HG03175 (cell line): ENCODE data around the gene USP34.
A peak's percentile ranks its signal among the peaks of the same experiment; 100 is the strongest.
"Not testable (repeated sequence)": the region's sequence is repeated elsewhere in the genome, so short reads cannot be mapped to it uniquely, and the experiment has no call there.

Experiments
- ATAC-seq: cut with Tn5 transposase; IDR thresholded peaks from one replicate; pipeline ENCODE4 v1.9.1; 2021; ENCODE audit warnings: mild to moderate bottlenecking, moderate library complexity; ENCODE audit not compliant: unreplicated experiment

USP34 gene

DNA sequence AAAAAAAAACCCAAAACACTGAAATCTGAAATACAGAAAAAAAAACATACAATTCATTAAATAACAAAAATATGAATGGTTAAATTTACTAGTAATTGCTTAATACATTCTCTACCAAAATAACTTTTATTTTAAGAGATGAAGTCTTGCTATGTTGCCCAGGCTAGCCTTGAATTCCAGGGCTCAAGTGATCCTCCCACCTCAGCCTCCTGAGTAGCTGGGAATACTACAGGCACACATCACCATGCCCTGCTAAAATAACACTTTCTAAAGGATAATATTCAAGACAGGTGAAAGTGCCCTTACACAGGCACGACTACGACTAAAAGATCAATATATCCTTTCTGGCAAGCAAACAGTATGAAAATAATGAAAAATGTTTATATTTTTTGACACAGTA lies 9.5 kb downstream of the USP34 start:
- ATAC-seq: no peak

DNA sequence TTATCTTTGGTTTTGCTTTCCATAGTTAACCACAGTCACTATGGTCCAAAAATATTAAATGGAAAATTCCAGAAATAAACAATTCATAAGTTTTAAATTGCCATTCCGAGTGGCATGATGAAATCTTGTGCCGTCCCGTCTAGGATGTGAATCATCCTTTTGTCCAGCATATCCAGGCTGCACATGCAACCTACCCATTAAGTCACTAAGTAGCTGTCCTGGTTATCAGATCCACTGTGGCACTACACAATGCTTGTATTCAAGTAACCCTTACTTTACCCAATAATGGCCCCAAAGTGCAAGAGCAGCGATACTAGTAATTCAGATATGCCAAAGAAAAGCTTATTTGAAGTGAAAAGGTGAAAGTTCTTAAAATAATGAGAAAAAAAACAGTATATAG lies 10.7 kb downstream of the USP34 start:
- ATAC-seq: no peak

DNA sequence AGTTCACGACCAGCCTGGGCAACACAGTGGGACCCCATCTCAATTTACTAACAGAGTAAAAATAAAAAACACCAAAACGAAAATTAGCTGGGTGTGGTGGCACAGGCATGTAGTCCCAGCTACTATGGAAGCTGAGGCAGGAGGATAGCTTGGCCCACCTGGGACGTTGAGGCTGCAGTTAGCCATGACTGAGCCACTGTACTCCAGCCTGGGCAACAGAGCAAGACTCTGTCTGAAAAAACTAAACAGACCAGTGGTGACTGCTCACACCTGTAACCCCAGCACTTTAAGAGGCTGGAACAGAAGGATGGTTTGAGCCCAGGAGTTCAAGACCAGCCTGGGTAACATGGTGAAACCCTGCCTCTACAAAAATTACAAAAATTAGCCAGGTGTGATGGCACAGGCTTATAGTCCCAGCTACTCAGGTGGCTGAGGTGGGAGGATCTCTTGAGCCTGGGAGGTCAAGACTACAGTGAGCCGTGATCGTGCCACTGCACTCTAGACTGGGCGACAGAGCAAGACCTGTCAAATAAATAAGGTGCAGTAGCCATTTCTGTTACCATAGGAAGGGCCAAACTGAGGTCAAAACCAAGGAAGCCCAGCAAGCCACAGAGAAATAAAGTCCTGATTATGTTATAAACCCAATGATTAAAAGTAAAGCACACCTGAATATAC lies 14.0 kb downstream of the USP34 start:
- ATAC-seq: no peak

DNA sequence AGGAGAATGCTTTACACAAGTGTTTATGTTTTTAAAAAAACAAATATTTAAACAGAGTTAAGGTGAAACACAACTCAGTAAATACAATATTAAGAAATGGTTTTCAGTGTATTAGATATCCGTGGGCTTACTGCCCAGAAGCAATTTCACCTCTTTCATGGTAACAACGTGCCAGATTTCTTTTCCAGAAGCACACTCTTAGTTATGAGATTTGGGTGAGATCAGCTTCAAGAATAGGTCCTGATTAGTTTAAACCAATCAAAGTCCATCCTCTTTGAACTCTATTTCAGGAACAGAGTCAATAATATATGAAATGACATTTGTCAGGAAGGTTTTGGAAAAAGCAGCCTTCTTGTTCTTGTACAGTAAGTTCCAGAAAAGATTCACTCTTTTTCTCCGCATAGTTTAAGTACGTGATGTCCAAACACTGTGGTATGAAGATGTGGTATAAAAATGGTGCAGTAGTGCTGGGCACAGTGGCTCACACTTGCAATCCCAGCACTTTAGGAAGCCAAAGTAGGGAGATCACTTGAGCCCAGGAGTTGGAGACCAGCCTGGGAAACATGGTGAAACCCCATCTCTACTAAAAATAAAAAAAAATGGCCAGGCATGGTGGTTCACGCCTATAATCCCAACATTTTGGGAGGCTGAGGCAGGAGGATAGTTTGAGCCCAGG lies 14.7 kb downstream of the USP34 start:
- ATAC-seq: no peak

DNA sequence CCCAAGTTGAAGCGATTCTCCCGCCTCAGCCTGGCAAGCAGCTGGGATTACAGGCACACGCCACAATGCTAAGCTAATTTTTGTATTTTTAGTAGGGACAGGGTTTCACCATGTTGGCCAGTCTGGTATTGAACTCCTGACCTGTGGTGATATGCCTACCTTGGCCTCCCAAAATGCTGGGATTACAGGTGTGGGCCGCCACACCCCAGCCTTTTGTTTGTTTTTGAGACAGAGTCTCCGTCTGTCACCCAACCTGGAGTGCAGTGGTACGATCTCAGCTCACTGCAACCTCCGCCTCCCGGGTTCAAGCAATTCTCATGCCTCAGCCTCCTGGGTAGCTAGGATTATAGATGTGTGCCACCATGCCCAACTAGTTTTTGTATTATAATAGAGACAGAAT lies 15.9 kb downstream of the USP34 start:
- ATAC-seq: not testable (repeated sequence)

DNA sequence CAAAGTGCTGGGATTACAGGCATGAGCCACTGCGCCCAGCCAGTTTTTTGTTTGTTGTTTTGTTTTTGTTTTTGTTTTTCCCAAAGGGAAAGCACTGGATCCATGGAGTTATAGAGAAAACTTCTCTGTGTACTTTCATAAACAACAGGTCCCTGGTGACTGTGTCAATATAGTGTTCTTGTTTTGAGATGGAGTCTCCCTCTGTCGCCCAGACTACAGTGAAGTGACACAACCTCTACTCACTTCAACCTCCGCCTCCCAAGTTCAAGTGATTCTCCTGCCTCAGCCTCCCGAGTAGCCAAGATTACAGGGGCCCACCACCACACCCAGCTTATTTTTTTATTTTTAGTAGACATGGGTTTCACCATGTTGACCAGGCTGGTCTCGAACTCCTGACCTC lies 16.5 kb downstream of the USP34 start:
- no peak for ATAC-seq

DNA sequence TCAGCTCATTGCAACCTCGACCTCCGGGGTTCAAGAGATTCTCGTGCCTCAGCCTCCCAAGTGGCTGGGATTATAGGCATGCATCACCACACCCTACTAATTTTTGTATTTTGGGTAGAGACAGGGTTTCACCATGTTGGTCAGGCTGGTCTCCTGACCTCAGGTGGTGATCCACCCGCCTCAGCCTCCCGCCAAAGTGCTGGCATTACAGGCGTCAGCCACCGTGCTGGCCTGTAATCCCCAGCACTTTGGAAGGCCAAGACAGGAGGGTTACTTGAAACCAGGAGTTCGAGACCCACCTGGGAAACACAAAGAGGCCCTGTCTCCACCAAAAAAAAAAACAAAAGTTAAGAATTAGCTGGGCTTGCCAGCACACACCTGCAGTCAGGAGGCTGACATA lies 18.5 kb downstream of the USP34 start:
- no peak for ATAC-seq

DNA sequence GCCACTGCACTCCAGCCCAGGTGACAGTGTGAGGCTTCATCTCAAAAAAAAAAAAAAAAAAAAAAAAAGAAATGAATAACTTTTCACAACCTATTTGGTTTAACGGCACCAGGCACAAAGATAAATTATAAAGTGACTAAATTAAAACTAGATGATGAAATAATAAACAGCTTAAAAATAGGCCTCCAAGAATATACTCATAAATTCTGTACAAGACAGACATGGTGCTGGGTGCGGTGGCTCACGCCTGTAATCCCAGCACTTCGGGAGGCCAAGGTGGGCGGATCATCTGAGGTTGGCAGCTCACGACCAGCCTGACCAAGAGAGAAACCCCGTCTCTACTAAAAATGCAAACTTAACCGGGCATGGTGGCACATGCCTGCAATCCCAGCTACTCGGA lies 19.7 kb downstream of the USP34 start:
- no peak for ATAC-seq

DNA sequence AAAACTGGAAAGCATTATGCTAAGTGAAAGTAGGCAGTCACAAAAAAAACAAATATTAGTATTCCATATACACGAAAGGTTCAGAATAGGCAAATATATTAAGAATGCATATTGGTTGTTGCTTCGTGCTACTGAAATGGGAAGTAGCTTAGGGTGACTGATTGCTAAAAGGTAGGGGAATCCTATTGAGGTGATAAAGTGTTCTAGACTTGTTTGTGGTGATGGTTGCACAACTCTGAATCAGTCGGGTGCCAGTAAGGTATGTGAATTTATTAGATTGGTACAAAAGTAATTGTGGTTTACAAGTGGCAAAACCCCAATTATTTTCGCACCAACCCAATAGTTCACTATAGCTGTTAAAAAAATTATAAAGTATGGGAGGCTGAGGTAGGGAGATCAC lies 20.7 kb downstream of the USP34 start:
- ATAC-seq: no peak

DNA sequence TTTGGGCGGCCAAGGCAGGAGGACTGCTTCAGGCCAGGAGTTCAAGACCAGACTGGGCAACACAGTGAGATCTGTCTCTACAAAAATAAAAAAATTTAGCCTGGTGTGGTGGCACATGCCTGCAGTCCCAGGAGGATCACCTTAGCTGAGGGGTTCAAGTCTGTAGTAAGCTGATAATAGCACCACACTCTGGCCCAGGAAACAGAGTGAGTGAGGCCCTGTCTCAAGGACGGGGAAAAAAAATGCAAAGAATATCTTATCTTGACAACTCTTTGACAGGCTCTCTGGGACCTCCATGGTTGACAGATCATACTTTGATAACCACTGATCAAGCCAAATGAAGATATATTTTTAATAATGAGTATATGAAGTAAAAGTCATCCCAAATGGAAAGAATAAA lies 22.7 kb downstream of the USP34 start:
- no peak for ATAC-seq

DNA sequence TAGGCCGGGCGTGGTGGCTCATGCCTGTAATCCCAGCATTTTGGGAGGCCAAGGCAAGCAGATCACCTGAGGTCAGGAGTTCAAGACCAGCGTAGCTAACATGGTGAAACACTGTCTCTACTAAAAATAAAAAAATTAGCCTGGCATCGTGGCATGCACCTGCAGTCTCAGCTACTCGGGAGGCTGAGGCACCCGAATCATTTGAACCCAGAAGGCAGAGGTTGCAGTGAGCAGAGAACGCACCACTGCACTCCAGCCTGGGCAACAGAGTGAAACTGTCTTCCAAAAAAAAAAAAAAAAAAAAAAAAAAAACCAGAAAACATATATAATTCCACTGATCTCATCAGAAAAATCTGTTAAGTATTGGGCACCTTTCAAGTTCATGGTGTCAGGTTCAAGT lies 23.9 kb downstream of the USP34 start:
- ATAC-seq: not testable (repeated sequence)

DNA sequence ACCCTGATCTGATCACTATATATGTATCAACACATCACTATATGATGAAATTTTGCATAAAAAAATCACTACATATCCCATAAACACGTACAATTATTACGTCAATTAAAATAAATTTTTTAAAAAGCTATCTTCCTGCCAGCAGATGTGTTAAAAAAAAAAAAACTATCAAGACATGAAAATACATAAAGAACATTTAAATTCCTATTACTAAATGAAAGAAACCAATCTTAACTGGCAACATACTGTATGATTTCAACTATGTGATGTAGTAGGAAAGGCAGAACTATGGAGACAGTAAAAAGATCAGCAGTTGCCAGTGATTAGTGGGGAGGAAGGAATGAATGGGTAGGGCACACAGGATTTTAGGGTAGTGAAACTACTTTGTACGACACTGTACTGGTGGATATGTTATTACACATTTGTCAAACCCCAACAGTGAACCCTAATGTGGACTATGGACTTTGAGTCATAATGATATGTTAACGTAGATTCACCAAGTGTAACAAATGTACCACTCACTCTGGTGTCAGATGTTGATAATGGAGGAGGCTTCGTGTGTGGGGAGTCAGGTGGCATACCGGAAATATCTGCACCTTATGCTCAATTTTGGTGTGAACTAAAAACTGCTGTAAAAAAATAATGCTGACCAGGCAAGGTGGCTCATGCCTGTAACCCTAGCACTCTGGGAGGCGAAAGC lies 27.4 kb downstream of the USP34 start:
- peak; percentile 97 for ATAC-seq

DNA sequence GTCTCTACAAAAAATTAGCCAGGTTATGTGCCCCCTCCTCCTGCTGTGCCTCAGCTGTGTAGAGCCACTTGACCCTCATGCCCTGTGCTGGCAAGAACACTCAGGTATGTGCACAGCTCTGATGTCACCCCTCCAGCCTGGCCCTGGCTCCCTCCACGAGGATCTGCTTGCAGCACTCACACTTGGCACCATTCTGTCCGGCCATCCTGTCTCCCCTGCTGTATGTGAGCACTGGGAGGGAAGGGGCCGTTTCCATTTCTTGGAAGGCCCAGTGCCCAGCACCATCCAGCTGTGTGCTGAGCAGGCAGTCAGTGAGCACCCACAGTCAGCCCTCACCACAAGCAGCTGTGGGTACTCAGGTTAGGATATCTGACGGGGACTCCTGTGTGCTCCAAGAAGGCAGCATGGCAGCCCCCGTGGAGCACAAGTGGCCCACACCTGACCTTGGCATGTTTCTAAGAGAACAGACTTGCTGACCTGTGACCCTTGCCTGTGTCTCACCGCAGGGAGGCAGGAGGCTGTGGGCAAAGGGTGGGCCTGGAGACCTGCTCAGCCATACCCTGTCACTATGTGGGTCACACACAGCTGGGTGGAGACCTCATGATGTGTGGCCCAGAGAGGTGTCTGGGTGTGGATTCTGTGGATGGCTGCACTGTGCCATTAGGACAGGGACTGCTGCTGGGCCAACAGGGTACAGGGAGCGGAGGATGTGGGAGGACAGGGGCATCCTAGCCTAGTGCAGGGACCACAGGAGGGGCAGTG lies 31.5 kb downstream of the USP34 start:
- ATAC-seq: no peak

DNA sequence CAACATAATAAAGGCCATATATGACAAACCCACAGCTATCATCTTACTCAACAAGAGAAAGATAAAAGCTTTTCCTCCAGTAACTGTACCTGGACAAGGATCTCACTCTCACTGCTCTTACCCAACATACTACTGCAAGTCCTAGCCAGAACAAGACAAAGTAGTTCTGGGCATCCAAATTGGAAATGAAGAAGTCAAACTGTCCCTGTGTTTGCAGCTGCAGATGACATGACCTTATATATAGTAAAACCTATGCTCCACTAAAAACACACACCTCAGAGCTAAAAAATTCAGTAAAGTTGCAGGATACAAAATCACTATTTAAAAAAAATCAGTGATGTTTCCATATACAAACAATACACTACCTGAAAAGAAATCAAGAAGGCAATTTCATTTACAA lies 32.2 kb downstream of the USP34 start:
- no peak for ATAC-seq

DNA sequence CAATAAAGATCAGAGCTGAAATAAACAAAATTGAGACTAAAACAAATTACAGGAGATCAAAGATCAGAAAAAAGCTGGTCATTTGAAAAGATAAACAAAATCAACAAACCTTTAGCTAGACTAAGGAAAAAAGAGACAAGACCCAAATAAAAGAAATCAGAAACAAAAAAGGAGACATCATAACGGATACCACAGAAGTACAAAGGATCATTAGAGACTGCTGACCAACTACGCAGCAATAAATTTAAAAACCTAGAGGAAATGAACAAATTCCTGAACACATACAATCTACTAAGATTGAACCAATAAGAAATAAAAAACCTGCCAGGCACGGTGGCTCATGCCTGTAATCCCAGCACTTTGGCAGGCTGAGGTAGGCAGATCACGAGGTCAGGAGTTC lies 33.7 kb downstream of the USP34 start:
- ATAC-seq: no peak

DNA sequence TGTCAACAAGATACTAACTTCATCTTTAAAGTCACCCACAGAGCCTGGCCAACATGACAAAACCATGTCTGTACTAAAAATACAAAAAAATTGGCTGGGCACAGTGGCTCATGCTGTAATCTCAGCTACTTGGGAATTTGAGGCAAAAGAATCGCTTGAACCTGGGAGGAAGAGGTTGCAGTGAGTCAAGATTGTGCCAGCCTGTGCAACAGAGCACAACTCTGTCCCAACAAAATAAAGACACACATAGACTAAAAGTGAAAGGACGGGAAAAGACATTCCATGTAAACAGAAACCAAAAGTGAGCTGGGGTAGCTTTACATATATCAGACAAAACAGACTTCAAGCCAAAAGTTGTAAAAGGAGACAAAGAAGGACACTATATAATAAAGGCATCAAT lies 34.8 kb downstream of the USP34 start:
- no peak for ATAC-seq

DNA sequence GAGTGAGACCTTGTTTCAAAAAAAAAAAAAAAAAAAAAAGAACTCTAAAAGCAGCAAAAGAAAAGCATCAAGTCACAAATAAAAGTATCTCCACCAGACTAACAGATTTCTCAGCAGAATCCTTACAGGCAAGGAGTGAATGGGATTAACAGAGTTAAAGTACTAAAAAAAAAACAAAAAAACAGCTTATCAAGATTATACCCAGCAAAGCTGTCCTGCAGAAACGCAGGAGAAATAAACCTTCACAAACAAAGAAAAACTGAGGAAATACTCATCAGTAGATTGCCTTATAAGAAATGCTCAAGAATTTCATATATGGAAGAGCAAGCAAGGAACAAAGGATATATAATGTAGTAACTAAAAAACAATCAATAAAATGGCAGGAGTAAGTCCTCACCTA lies 35.6 kb downstream of the USP34 start:
- no peak for ATAC-seq

DNA sequence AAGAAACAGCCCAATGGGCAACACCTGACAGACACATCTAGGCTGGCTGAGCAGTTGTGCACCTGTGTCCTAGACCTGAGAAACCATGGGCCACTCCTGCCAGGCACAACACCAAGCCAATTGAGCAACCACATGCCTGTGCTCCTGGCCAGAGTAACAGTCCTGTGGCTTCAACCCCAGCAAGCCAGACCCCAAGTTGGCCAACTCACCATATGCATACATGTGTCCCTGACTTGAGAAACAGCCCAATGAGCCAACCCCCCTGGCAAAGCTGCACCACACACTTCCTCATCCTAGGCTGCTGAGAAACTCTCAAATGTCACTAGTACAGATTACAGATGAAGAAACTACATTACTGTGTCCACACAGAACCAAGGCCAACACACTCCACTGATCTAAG lies 36.6 kb downstream of the USP34 start:
- no peak for ATAC-seq

DNA sequence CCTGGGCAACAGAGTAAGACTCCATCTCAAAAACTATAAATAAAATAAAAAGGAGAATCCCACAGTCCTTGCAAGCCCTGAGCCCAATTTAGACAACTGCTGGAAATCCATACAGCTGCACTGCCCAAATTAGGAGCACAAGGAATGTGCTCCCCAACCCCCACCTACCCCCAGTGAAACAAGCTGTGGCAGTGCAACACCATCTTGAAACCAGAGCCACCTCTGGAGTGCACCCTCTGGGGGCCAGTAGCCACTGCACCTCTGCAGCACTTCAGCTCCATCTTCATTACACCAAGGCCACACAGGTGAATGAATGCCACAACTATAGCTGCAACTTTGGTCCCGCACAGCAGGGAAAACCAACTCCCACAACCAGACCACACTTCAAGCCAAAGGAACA lies 37.3 kb downstream of the USP34 start:
- no peak for ATAC-seq

DNA sequence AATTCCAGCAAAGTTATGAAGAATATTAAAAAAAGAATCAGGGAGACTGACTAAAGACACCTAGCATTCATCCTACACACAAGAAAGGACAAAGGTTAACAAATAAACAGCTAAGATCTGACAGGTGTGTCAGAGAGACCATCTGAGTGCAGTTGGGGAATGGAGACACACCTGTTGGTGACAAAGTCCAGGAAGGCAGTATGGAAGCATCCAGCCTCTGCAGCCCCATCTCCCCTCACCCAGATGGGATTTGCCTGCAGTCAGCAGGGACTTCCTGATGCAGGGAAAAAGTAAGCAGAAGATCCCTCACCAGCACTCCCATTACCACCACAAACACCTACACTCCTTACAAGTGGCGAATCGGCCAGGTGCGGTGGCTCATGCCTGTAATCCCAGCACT lies 37.9 kb downstream of the USP34 start:
- no peak for ATAC-seq

DNA sequence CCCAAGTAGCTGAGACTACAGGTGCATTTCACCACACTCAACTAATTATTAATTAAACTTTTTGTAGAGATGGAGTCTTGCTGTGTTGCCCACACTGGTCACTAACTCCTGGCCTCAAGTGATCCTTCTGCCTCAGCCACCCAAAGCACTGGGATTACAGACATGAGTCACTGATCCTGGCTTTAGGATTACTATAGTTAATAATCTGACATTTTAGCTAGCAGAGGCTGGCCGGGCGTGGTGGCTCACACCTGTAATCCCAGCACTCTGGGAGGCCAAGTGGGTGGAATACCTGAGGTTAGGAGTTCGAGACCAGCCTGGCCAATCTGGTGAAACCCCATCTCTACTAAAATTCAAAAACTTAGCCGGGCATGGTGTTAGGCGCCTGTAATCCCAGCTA lies 39.5 kb downstream of the USP34 start:
- no peak for ATAC-seq
